Measurements from ENCODE around the gene AGBL4. TPM values are rescaled to one million over a fixed set of nuclear protein-coding genes. Genes with fewer than 3 reads are reported as not detected.

Gene AGBL4
- total RNA-seq, 2 donors from 2014 or later: not detected

DNA sequence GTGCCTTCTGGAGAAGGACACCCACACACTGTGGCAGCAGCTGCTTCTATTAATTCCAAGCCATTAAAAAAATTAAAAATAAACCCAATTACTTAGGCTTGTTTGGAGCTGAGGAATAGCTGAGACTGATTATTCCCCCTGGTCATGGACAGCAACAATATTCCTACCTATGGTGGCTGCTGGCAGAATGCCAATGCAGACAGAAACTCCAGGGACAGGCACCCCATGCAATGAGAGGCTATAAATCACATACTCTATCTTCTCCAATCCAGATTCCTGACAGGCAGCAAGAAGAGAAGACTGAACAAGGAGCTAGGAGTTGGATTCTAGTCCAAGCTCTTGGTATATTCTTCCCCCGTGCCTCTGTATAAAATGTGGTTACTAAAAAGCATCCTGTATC, 971.7 kb downstream of the AGBL4 start:
- Histone ChIP-seq H3K9me3 (no peaks in the 10 kb centered on the region), H3K27me3 (replicated peaks; ENCODE audit: insufficient read depth) (no peaks in the 10 kb centered on the region), H3K4me3 (no peak overlapping the region), H3K4me1 (ENCODE audit: control insufficient read depth in 1 of 2, low read depth in 2 of 2) (no peaks in the 10 kb centered on the region), H3K27ac (no peak overlapping the region), H3K36me3 (no peaks in the 10 kb centered on the region)
- ATAC-seq (ENCODE audit: insufficient number of reproducible peaks, low FRiP score, low read depth): no peak
- DNase-seq (ENCODE audit: low spot score): no peak
- TF ChIP-seq CTCF (IDR thresholded peaks at IDR 0.05): no peak

- no peak for ATAC-seq (ENCODE audit: insufficient number of reproducible peaks, low FRiP score, low read depth)
- Histone ChIP-seq H3K27ac (no peak overlapping the region), H3K27me3 (replicated peaks; ENCODE audit: insufficient read depth) (no peaks in the 10 kb centered on the region), H3K4me3 (no peak overlapping the region), H3K36me3 (no peaks in the 10 kb centered on the region), H3K4me1 (ENCODE audit: control insufficient read depth in 1 of 2, low read depth in 2 of 2) (no peaks in the 10 kb centered on the region), H3K9me3 (no peaks in the 10 kb centered on the region)
- TF ChIP-seq CTCF (IDR thresholded peaks at IDR 0.05): no peak
- no peak for DNase-seq (ENCODE audit: low spot score)
These were observed 972.1 kb downstream of the AGBL4 start for GRCh38 chr1:49051647-49052046.

- no peak for DNase-seq (ENCODE audit: low spot score)
- no peaks in the 10 kb centered on the region for H3K27me3 ChIP-seq (replicated peaks; ENCODE audit: insufficient read depth)
- H3K9me3 ChIP-seq: no peaks in the 10 kb centered on the region
- H3K36me3 ChIP-seq: no peaks in the 10 kb centered on the region
- ATAC-seq (ENCODE audit: insufficient number of reproducible peaks, low FRiP score, low read depth): no peak
- no peak overlapping the region for H3K4me3 ChIP-seq
- H3K4me1 ChIP-seq (ENCODE audit: control insufficient read depth in 1 of 2, low read depth in 2 of 2): no peaks in the 10 kb centered on the region
- TF ChIP-seq CTCF (IDR thresholded peaks at IDR 0.05): no peak
- no peak overlapping the region for H3K27ac ChIP-seq
These were observed 973.7 kb downstream of the AGBL4 start for GRCh38 chr1:49050041-49050440.

GRCh38 chr1:49048188-49048587, 975.6 kb downstream of the AGBL4 start:
- no peaks in the 10 kb centered on the region for H3K9me3 ChIP-seq
- H3K4me3 ChIP-seq: no peak overlapping the region
- no peak overlapping the region for H3K27ac ChIP-seq
- H3K36me3 ChIP-seq: no peaks in the 10 kb centered on the region
- TF ChIP-seq CTCF (IDR thresholded peaks at IDR 0.05): no peak
- H3K4me1 ChIP-seq (ENCODE audit: control insufficient read depth in 1 of 2, low read depth in 2 of 2): no peaks in the 10 kb centered on the region
- H3K27me3 ChIP-seq (replicated peaks; ENCODE audit: insufficient read depth): no peaks in the 10 kb centered on the region
- DNase-seq (ENCODE audit: low spot score): no peak
- no peak for ATAC-seq (ENCODE audit: insufficient number of reproducible peaks, low FRiP score, low read depth)

GRCh38 chr1:49046305-49046704, 977.4 kb downstream of the AGBL4 start:
- H3K4me1 ChIP-seq (ENCODE audit: control insufficient read depth in 1 of 2, low read depth in 2 of 2): no peaks in the 10 kb centered on the region
- TF ChIP-seq CTCF (IDR thresholded peaks at IDR 0.05): no peak
- no peak overlapping the region for H3K27ac ChIP-seq
- H3K36me3 ChIP-seq: no peaks in the 10 kb centered on the region
- no peaks in the 10 kb centered on the region for H3K27me3 ChIP-seq (replicated peaks; ENCODE audit: insufficient read depth)
- H3K9me3 ChIP-seq: no peaks in the 10 kb centered on the region
- no peak overlapping the region for H3K4me3 ChIP-seq
- ATAC-seq (ENCODE audit: insufficient number of reproducible peaks, low FRiP score, low read depth) (no peak), DNase-seq (ENCODE audit: low spot score) (no peak)
